ENCODE results near the gene CD164L2.

CD164L2 gene

GRCh38 chr1:27353166-27353565, 30.0 kb downstream of the CD164L2 start:
- Histone ChIP-seq H3K4me1 (ENCODE audit: control insufficient read depth, insufficient read depth, low read length, unreplicated experiment) (peaks cover 4% of the 10 kb centered on the region), H3K36me3 (ENCODE audit: insufficient read depth, low read length) (peaks cover 7% of the 10 kb centered on the region; the same call in 1 of the 2 replicates), H2AFZ (ENCODE audit: low read length, unreplicated experiment) (no peak overlapping the region), H3K4me3 (ENCODE audit: low read depth, low read length) (no peak overlapping the region), H3K27ac (ENCODE audit: low read depth, low read length) (no peak overlapping the region), H3K27me3 (ENCODE audit: insufficient read depth, low read length) (no peaks in the 10 kb centered on the region), H3K79me2 (ENCODE audit: control insufficient read depth, insufficient read depth, low read length, unreplicated experiment) (no peaks in the 10 kb centered on the region)

DNA sequence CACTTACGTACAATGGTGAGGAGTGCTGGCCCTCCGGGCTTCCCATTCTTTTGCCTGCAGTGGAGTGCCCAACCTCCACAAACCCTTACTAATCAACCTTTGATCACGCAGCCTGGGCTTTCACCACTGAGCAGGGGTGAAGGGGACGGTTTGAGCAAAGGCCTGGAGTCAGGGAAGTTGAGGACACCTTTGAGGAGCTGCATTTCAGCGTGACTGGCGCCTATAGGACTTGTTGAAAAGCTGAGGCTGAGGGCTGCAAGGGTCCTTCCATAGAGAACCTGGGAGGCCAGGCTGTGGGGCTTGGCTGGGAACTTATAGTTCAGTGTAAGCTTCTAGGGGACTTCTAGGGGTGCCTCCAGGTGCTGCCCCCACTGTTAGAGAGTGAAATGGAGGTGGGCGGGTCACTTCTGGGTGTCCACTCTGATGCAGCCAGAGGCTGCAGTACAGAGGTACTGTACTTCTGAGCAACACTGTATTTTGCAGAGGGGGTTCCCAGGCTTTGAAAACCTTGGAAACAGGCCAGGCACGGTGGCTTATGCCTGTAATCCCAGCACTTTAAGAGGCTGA, 31.5 kb downstream of the CD164L2 start:
- peaks cover 10% of the 10 kb centered on the region for H3K4me1 ChIP-seq (ENCODE audit: control insufficient read depth, insufficient read depth, low read length, unreplicated experiment)
- H3K4me3 ChIP-seq (ENCODE audit: low read depth, low read length): no peak overlapping the region
- no peaks in the 10 kb centered on the region for H3K27me3 ChIP-seq (ENCODE audit: insufficient read depth, low read length)
- no peaks in the 10 kb centered on the region for H3K79me2 ChIP-seq (ENCODE audit: control insufficient read depth, insufficient read depth, low read length, unreplicated experiment)
- no peak overlapping the region for H2AFZ ChIP-seq (ENCODE audit: low read length, unreplicated experiment)
- H3K27ac ChIP-seq (ENCODE audit: low read depth, low read length): no peak overlapping the region
- peaks cover 2% of the 10 kb centered on the region; the same call in 1 of the 2 replicates for H3K36me3 ChIP-seq (ENCODE audit: insufficient read depth, low read length)

- Histone ChIP-seq H3K4me3 (ENCODE audit: low read depth, low read length) (no peak overlapping the region), H2AFZ (ENCODE audit: low read length, unreplicated experiment) (no peak overlapping the region), H3K79me2 (ENCODE audit: control insufficient read depth, insufficient read depth, low read length, unreplicated experiment) (no peaks in the 10 kb centered on the region), H3K4me1 (ENCODE audit: control insufficient read depth, insufficient read depth, low read length, unreplicated experiment) (peaks cover 10% of the 10 kb centered on the region), H3K27ac (ENCODE audit: low read depth, low read length) (no peak overlapping the region), H3K27me3 (ENCODE audit: insufficient read depth, low read length) (no peaks in the 10 kb centered on the region), H3K36me3 (ENCODE audit: insufficient read depth, low read length) (peaks cover 2% of the 10 kb centered on the region; the same call in 1 of the 2 replicates)
Measured at GRCh38 chr1:27350663-27351540, 32.2 kb downstream of the CD164L2 start.

GRCh38 chr1:27349784-27350662, 33.1 kb downstream of the CD164L2 start:
- Histone ChIP-seq H3K4me3 (ENCODE audit: low read depth, low read length) (peak overlapping the region; percentile 76), H3K4me1 (ENCODE audit: control insufficient read depth, insufficient read depth, low read length, unreplicated experiment) (peaks cover 10% of the 10 kb centered on the region), H3K79me2 (ENCODE audit: control insufficient read depth, insufficient read depth, low read length, unreplicated experiment) (no peaks in the 10 kb centered on the region), H3K36me3 (ENCODE audit: insufficient read depth, low read length) (no peaks in the 10 kb centered on the region), H3K27me3 (ENCODE audit: insufficient read depth, low read length) (no peaks in the 10 kb centered on the region), H3K27ac (ENCODE audit: low read depth, low read length) (no peak overlapping the region), H2AFZ (ENCODE audit: low read length, unreplicated experiment) (peak overlapping the region; percentile 39)

DNA sequence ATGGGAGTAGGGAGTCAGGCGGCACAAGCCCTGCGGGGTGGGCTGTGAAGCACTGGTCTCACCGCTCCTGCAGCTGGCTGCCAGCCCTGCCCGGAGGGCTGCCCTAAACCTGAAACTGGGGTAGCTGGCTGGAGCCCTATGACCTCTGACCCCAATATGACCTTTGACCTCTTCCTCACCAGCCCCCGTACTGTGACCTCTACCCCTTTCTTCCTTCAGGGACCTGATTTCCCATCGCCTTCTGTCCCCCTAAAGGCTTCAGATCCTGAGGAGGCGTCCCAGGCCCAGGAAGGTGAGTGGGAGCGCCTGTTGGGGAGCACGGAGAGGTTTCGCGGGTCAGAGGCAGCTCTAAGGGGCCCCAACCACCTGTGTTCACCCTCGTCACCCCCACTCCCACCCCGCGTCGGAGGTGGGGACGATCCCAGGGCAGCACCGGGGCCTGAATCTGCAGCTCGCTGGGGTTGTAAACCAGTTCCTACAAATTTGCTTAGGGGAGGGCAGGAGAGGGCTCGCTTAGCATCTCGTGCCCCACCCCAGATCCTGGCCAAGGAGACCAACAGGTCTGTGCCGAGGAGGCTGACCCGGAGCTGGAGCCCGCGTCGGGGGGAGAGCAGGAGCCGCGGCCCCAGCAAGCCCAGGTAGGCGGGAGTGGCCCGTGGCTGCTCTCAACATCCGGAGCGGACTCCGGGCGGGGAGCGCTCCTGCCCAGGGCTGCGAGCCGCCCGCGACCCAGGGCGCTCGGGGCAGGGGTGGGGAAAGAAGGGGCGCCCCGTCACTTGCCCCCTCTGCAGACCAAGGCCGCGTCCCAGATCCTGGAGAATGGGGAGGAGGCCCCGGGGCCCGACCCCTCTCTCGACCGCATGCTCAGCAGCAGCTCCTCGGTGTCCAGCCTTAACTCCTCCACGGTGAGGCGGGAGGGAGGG, 34.0 kb downstream of the CD164L2 start:
- H3K4me3 ChIP-seq (ENCODE audit: low read depth, low read length): peak overlapping the region; percentile 76
- H3K36me3 ChIP-seq (ENCODE audit: insufficient read depth, low read length): no peaks in the 10 kb centered on the region
- peaks cover 10% of the 10 kb centered on the region for H3K4me1 ChIP-seq (ENCODE audit: control insufficient read depth, insufficient read depth, low read length, unreplicated experiment)
- H2AFZ ChIP-seq (ENCODE audit: low read length, unreplicated experiment): peak overlapping the region; percentile 39
- no peak overlapping the region for H3K27ac ChIP-seq (ENCODE audit: low read depth, low read length)
- no peaks in the 10 kb centered on the region for H3K27me3 ChIP-seq (ENCODE audit: insufficient read depth, low read length)
- H3K79me2 ChIP-seq (ENCODE audit: control insufficient read depth, insufficient read depth, low read length, unreplicated experiment): no peaks in the 10 kb centered on the region

- no peak overlapping the region for H2AFZ ChIP-seq (ENCODE audit: low read length, unreplicated experiment)
- no peaks in the 10 kb centered on the region for H3K36me3 ChIP-seq (ENCODE audit: insufficient read depth, low read length)
- H3K79me2 ChIP-seq (ENCODE audit: control insufficient read depth, insufficient read depth, low read length, unreplicated experiment): no peaks in the 10 kb centered on the region
- no peak overlapping the region for H3K4me3 ChIP-seq (ENCODE audit: low read depth, low read length)
- H3K4me1 ChIP-seq (ENCODE audit: control insufficient read depth, insufficient read depth, low read length, unreplicated experiment): peaks cover 13% of the 10 kb centered on the region
- no peaks in the 10 kb centered on the region for H3K27me3 ChIP-seq (ENCODE audit: insufficient read depth, low read length)
- no peak overlapping the region for H3K27ac ChIP-seq (ENCODE audit: low read depth, low read length)
Measured at GRCh38 chr1:27346991-27347624, 36.0 kb downstream of the CD164L2 start.

DNA sequence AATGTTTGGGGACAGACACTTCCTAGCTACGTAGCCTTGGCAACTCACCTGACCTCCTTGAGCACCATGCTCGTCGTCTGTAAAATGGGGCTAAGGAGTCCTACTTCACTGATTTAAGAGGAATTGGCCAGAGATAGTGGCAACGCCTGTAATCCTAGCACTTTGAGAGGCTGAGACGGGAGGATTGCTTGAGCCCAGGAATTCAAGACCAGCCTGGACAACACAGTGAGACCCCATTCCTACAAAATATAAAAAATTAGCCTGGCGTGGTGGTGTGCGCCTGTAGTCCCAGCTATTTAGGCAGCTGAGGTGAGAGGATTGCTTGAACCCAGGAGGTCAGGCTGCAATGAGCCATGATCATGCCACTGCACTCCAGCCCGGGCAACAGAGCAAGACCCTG, 36.8 kb downstream of the CD164L2 start:
- peaks cover 20% of the 10 kb centered on the region for H3K4me1 ChIP-seq (ENCODE audit: control insufficient read depth, insufficient read depth, low read length, unreplicated experiment)
- no peak overlapping the region for H2AFZ ChIP-seq (ENCODE audit: low read length, unreplicated experiment)
- H3K27me3 ChIP-seq (ENCODE audit: insufficient read depth, low read length): no peaks in the 10 kb centered on the region
- H3K36me3 ChIP-seq (ENCODE audit: insufficient read depth, low read length): no peaks in the 10 kb centered on the region
- H3K4me3 ChIP-seq (ENCODE audit: low read depth, low read length): no peak overlapping the region
- H3K79me2 ChIP-seq (ENCODE audit: control insufficient read depth, insufficient read depth, low read length, unreplicated experiment): no peaks in the 10 kb centered on the region
- H3K27ac ChIP-seq (ENCODE audit: low read depth, low read length): no peak overlapping the region

- Histone ChIP-seq H3K36me3 (ENCODE audit: insufficient read depth, low read length) (no peaks in the 10 kb centered on the region), H3K79me2 (ENCODE audit: control insufficient read depth, insufficient read depth, low read length, unreplicated experiment) (no peaks in the 10 kb centered on the region), H3K27me3 (ENCODE audit: insufficient read depth, low read length) (no peaks in the 10 kb centered on the region), H3K27ac (ENCODE audit: low read depth, low read length) (no peak overlapping the region), H2AFZ (ENCODE audit: low read length, unreplicated experiment) (no peak overlapping the region), H3K4me3 (ENCODE audit: low read depth, low read length) (no peak overlapping the region), H3K4me1 (ENCODE audit: control insufficient read depth, insufficient read depth, low read length, unreplicated experiment) (peaks cover 28% of the 10 kb centered on the region)
Measured at GRCh38 chr1:27345272-27345671, 37.9 kb downstream of the CD164L2 start.

- Histone ChIP-seq H3K36me3 (ENCODE audit: insufficient read depth, low read length) (no peaks in the 10 kb centered on the region), H3K27me3 (ENCODE audit: insufficient read depth, low read length) (no peaks in the 10 kb centered on the region), H3K4me3 (ENCODE audit: low read depth, low read length) (no peak overlapping the region)
Measured at GRCh38 chr1:27343639-27344025, 39.5 kb downstream of the CD164L2 start.

More at GRCh38 chr1:27343639-27344025, 39.5 kb downstream of the CD164L2 start:
- Histone ChIP-seq H2AFZ (ENCODE audit: low read length, unreplicated experiment) (no peak overlapping the region), H3K4me1 (ENCODE audit: control insufficient read depth, insufficient read depth, low read length, unreplicated experiment) (peaks cover 29% of the 10 kb centered on the region), H3K27ac (ENCODE audit: low read depth, low read length) (no peak overlapping the region), H3K79me2 (ENCODE audit: control insufficient read depth, insufficient read depth, low read length, unreplicated experiment) (no peaks in the 10 kb centered on the region)

Data from ACC112 (cell line).